ENCODE results near the gene ACSM5. TPM values are rescaled to one million over a fixed set of nuclear protein-coding genes. Genes with fewer than 3 reads are reported as not detected.

Gene ACSM5
- total RNA-seq, 4 donors from 2014 or later, result 0.67 to 5.0 (median 2.0) TPM

DNA sequence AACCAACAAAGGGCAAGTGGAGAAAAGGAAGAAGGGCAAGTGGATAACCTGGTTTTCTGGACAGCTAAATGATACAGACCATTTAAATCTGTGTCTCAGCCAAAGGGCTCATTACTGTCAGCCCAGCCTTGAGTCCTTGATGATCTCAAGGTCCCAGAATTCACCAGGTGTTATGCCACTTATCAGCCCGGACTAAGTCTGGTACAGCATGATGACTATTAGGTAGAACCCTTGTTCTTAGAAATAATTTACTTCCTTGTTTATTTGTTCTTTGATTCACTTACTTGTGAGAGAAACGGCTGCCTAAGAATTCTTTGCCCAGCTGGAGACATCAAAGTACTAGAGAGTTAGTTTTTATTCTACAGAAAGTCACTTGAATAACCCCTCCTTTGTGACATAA lies 8.3 kb upstream of the ACSM5 start:
- no peak for DNase-seq
- H3K9me3 ChIP-seq, result no peaks in the 10 kb centered on the region
- H3K4me3 ChIP-seq, result no peak overlapping the region
- no peaks in the 10 kb centered on the region for H3K36me3 ChIP-seq
- H3K4me1 ChIP-seq, result no peaks in the 10 kb centered on the region
- no peak overlapping the region for H3K27ac ChIP-seq
- no peaks in the 10 kb centered on the region for H3K27me3 ChIP-seq
- TF ChIP-seq POLR2A (IDR thresholded peaks at IDR 0.05) (no peak), CTCF (IDR thresholded peaks at IDR 0.05) (no peak)

- Histone ChIP-seq H3K27me3 (no peaks in the 10 kb centered on the region), H3K36me3 (no peaks in the 10 kb centered on the region), H3K4me3 (no peak overlapping the region), H3K9me3 (no peaks in the 10 kb centered on the region), H3K27ac (no peak overlapping the region), H3K4me1 (no peaks in the 10 kb centered on the region)
- no peak for DNase-seq
- TF ChIP-seq POLR2A (IDR thresholded peaks at IDR 0.05) (no peak), CTCF (IDR thresholded peaks at IDR 0.05) (no peak)
These were observed 7.8 kb upstream of the ACSM5 start for GRCh38 chr16:20401475-20402016.

- H3K36me3 ChIP-seq, result no peaks in the 10 kb centered on the region
- DNase-seq, result no peak
- no peak overlapping the region for H3K4me3 ChIP-seq
- H3K9me3 ChIP-seq, result no peaks in the 10 kb centered on the region
- no peaks in the 10 kb centered on the region for H3K4me1 ChIP-seq
- H3K27ac ChIP-seq, result no peak overlapping the region
- no peaks in the 10 kb centered on the region for H3K27me3 ChIP-seq
- TF ChIP-seq CTCF (IDR thresholded peaks at IDR 0.05), result no peak
- no peak for TF ChIP-seq POLR2A (IDR thresholded peaks at IDR 0.05)
These were observed 6.7 kb upstream of the ACSM5 start for GRCh38 chr16:20402651-20403050.

DNA sequence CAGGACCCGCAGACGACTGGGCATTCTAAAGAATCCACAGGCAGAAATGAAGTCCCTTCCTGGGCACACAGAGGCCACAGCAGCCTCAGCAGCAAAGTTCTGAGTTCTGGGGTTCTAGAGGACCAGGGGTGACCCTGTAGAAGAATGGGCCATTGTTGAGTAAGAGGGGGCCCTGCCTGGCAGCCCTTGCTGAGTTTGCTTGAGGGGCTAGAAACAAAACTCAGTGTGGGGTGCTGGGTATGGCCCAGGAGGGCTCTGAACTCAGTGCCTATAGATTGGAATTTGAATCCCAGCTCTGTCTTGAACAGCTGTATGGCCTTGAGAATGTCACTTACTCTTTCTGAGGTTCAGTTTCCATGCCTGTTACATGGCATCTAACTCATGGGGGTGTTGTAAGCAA lies 4.7 kb upstream of the ACSM5 start, which contains the start of gene PDILT:
TSS of gene PDILT (minus strand) at position 101 of the 400 bp plus-strand sequence. CDS start 5,437 bp downstream, outside the sequence.
- Histone ChIP-seq H3K27me3 (no peaks in the 10 kb centered on the region), H3K4me1 (no peaks in the 10 kb centered on the region), H3K27ac (no peak within 1 kb of the TSS), H3K4me3 (no peak within 1 kb of the TSS), H3K9me3 (no peaks in the 10 kb centered on the region), H3K36me3 (no peaks in the 10 kb centered on the region)
- no peak for TF ChIP-seq POLR2A (IDR thresholded peaks at IDR 0.05)
- TF ChIP-seq CTCF (IDR thresholded peaks at IDR 0.05), result no peak
- no peak for DNase-seq

- no peaks in the 10 kb centered on the region for H3K27me3 ChIP-seq
- no peak overlapping the region for H3K4me3 ChIP-seq
- no peaks in the 10 kb centered on the region for H3K9me3 ChIP-seq
- H3K36me3 ChIP-seq, result no peaks in the 10 kb centered on the region
- TF ChIP-seq POLR2A (IDR thresholded peaks at IDR 0.05), result no peak
- peak overlapping the region in 1 of 4 donors; percentile 43 for H3K27ac ChIP-seq
- no peak for DNase-seq
- H3K4me1 ChIP-seq, result no peaks in the 10 kb centered on the region
These were observed 888 bp downstream of the ACSM5 start for GRCh38 chr16:20410121-20410723.

GRCh38 chr16:20411055-20411454 lies 1.7 kb downstream of the ACSM5 start:
- no peak for TF ChIP-seq CTCF (IDR thresholded peaks at IDR 0.05)
- TF ChIP-seq POLR2A (IDR thresholded peaks at IDR 0.05), result no peak
- no peak for DNase-seq
- Histone ChIP-seq H3K27ac (no peak overlapping the region), H3K4me3 (no peak overlapping the region), H3K4me1 (no peaks in the 10 kb centered on the region), H3K9me3 (no peaks in the 10 kb centered on the region), H3K27me3 (no peaks in the 10 kb centered on the region), H3K36me3 (no peaks in the 10 kb centered on the region)

Data from Peyer's patch (tissue), 4 donors.